ENCODE results near the gene CMIP. TPM values are rescaled to one million over a fixed set of nuclear protein-coding genes. Genes with fewer than 3 reads are reported as not detected.

Gene CMIP
- total RNA-seq, 1 experiment from 2014 or later, result 9.5 TPM

GRCh38 chr16:81634380-81635062 lies 189.9 kb downstream of the CMIP start:
- DNase-seq (ENCODE audit: low read depth), result no peak

GRCh38 chr16:81635063-81635937 lies 190.7 kb downstream of the CMIP start:
- no peak for DNase-seq (ENCODE audit: low read depth)

GRCh38 chr16:81636298-81636993 lies 191.8 kb downstream of the CMIP start:
- DNase-seq (ENCODE audit: low read depth), result no peak

GRCh38 chr16:81637336-81638235 lies 193.0 kb downstream of the CMIP start:
- no peak for DNase-seq (ENCODE audit: low read depth)

GRCh38 chr16:81638286-81638945 lies 193.8 kb downstream of the CMIP start:
- DNase-seq (ENCODE audit: low read depth), result no peak

GRCh38 chr16:81639348-81639747 lies 194.7 kb downstream of the CMIP start:
- no peak for DNase-seq (ENCODE audit: low read depth)

GRCh38 chr16:81639931-81640680 lies 195.5 kb downstream of the CMIP start:
- no peak for DNase-seq (ENCODE audit: low read depth)

GRCh38 chr16:81640681-81641070 lies 196.1 kb downstream of the CMIP start:
- no peak for DNase-seq (ENCODE audit: low read depth)

GRCh38 chr16:81641395-81642106 lies 196.9 kb downstream of the CMIP start:
- no peak for DNase-seq (ENCODE audit: low read depth)

GRCh38 chr16:81642107-81642436 lies 197.5 kb downstream of the CMIP start:
- DNase-seq (ENCODE audit: low read depth), result no peak

GRCh38 chr16:81642943-81643342 lies 198.3 kb downstream of the CMIP start:
- no peak for DNase-seq (ENCODE audit: low read depth)

- DNase-seq (ENCODE audit: low read depth), result peak; percentile 84
Measured at GRCh38 chr16:81645266-81645694, 200.7 kb downstream of the CMIP start.

- no peak for DNase-seq (ENCODE audit: low read depth)
Measured at GRCh38 chr16:81645925-81646324, 201.3 kb downstream of the CMIP start.

- DNase-seq (ENCODE audit: low read depth), result no peak
Measured at GRCh38 chr16:81646561-81646960, 202.0 kb downstream of the CMIP start.

GRCh38 chr16:81647527-81647926 lies 202.9 kb downstream of the CMIP start:
- peak; percentile 89 for DNase-seq (ENCODE audit: low read depth)

- no peak for DNase-seq (ENCODE audit: low read depth)
Measured at GRCh38 chr16:81649561-81650184, 205.1 kb downstream of the CMIP start.

- DNase-seq (ENCODE audit: low read depth), result no peak
Measured at GRCh38 chr16:81650281-81650680, 205.7 kb downstream of the CMIP start.

- no peak for DNase-seq (ENCODE audit: low read depth)
Measured at GRCh38 chr16:81650982-81651562, 206.5 kb downstream of the CMIP start.
